ENCODE measurements around the gene SCAP. TPM values are rescaled to one million over a fixed set of nuclear protein-coding genes. Genes with fewer than 3 reads are reported as not detected.
A peak's percentile ranks its signal among the peaks of the same experiment; 100 is the strongest.
"Not testable (repeated sequence)": the region's sequence is repeated elsewhere in the genome, so short reads cannot be mapped to it uniquely, and the experiment has no call there.

Gene SCAP
- total and polyA plus RNA-seq, 2 experiments from 2014 or later = 83.2 to 94.8 TPM

DNA sequence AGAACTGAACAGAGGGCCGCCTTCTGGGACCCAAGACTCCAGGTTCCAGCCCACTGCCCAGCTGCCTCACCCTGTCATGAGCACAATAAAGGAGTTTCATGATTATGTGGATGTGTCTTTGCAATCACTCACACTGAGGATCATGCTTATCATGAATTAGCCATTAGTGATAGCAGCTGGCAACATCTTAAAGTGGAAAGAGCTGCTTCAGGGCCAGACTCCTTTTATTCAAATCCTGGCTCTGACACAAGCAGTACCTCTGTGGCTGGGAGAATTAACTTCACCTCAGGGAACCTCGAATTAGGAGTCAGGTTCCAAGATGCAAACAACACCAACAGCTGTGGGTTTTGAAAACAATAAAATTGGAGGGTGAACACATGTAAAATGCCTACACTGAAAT is 6.6 kb upstream of the SCAP start:
- no peak for DNase-seq (ENCODE audit: low spot score)
- H3K9me3 ChIP-seq (ENCODE audit: low read depth) = no peaks in the 10 kb centered on the region
- no peak overlapping the region for H2AFZ ChIP-seq
- H3K27me3 ChIP-seq = no peaks in the 10 kb centered on the region
- H3K36me3 ChIP-seq (replicated peaks; ENCODE audit: insufficient read depth, low read depth) = no peaks in the 10 kb centered on the region
- no peaks in the 10 kb centered on the region for H4K20me1 ChIP-seq (ENCODE audit: insufficient read depth, poor library complexity, severe bottlenecking)
- no peak for TF ChIP-seq EZH2phosphoT487 (IDR thresholded peaks at IDR 0.05; ENCODE audit: low read depth, severe bottlenecking, unreplicated experiment)
- TF ChIP-seq EZH2 (IDR thresholded peaks at IDR 0.05; ENCODE audit: borderline replicate concordance) = no peak
- no peak for TF ChIP-seq CTCF (IDR thresholded peaks at IDR 0.05; ENCODE audit: poor library complexity)
- H3K4me1 ChIP-seq (ENCODE audit: insufficient read depth) = peaks cover 4% of the 10 kb centered on the region
- no peak overlapping the region for H3K4me3 ChIP-seq
- 46% methylated on average over 2 of the region's 2 CpGs for WGBS (ENCODE audit: low lambda C conversion rate, missing lambda C conversion rate)
- no peaks in the 10 kb centered on the region for H3K9me2 ChIP-seq (replicated peaks; ENCODE audit: insufficient read depth)
- no peaks in the 10 kb centered on the region for H3K79me2 ChIP-seq
- H3K4me2 ChIP-seq = no peak overlapping the region
- H3K27ac ChIP-seq = peak overlapping the region; percentile 34

- 18% methylated on average over 4 of the region's 4 CpGs for WGBS (ENCODE audit: low lambda C conversion rate, missing lambda C conversion rate)
These were observed 6.0 kb upstream of the SCAP start for GRCh38 chr3:47481763-47482162.

DNA sequence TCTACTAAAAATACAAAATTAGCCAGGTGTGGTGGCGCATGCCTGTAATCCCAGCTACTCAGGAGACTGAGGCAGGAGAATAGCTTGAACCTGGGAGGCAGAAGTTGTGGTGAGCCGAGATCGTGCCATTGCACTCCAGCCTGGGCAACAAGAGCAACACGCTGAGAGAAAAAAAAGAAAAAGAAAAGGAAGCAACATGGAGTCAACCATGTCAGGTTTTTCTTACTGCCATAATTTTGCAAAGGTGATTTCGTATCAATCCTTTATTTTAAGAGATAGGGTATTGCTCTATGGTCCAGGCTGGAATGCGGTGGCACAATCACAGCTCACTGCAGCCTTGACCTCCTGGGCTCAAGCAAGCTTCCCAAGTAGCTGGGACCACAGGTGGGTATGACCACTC is 4.5 kb upstream of the SCAP start:
- not testable (repeated sequence) for H3K9me3 ChIP-seq (ENCODE audit: low read depth); H4K20me1 ChIP-seq (ENCODE audit: insufficient read depth, poor library complexity, severe bottlenecking); H3K79me2 ChIP-seq; DNase-seq (ENCODE audit: low spot score); H3K4me3 ChIP-seq; H3K27me3 ChIP-seq; H3K27ac ChIP-seq; H2AFZ ChIP-seq; H3K36me3 ChIP-seq (replicated peaks; ENCODE audit: insufficient read depth, low read depth); H3K9me2 ChIP-seq (replicated peaks; ENCODE audit: insufficient read depth); H3K4me2 ChIP-seq
- H3K4me1 ChIP-seq (ENCODE audit: insufficient read depth) = peaks cover 12% of the 10 kb centered on the region
- WGBS (ENCODE audit: low lambda C conversion rate, missing lambda C conversion rate) = 95% methylated on average over 6 of the region's 6 CpGs

More at GRCh38 chr3:47481763-47482162, 6.0 kb upstream of the SCAP start:
- not testable (repeated sequence) for H3K4me2 ChIP-seq; H2AFZ ChIP-seq; H3K79me2 ChIP-seq; H3K9me3 ChIP-seq (ENCODE audit: low read depth); H4K20me1 ChIP-seq (ENCODE audit: insufficient read depth, poor library complexity, severe bottlenecking); H3K27me3 ChIP-seq; H3K36me3 ChIP-seq (replicated peaks; ENCODE audit: insufficient read depth, low read depth); H3K4me3 ChIP-seq; DNase-seq (ENCODE audit: low spot score); H3K4me1 ChIP-seq (ENCODE audit: insufficient read depth); H3K9me2 ChIP-seq (replicated peaks; ENCODE audit: insufficient read depth)
- peak overlapping the region; percentile 31 for H3K27ac ChIP-seq

DNA sequence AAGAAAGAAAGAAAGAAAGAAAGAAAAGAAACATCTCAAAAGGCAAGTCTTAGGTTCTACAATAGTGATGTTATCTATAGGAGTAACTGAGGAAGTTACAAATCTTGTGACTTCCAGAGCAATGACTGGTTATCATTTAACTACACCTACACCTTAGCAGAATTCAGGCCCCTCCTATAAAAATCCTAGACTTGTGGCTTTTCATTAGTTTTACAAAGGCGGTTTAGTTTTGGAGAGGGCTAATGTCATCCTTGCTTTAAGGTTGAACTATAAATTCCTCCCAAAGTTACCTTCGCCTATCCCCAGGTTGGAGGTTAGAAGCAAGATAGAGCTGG is 4.1 kb upstream of the SCAP start:
- H3K27ac ChIP-seq = no peak overlapping the region
- 87% methylated on average over 2 of the region's 2 CpGs for WGBS (ENCODE audit: low lambda C conversion rate, missing lambda C conversion rate)
- TF ChIP-seq EZH2 (IDR thresholded peaks at IDR 0.05; ENCODE audit: borderline replicate concordance) (no peak), CTCF (IDR thresholded peaks at IDR 0.05; ENCODE audit: poor library complexity) (no peak), EZH2phosphoT487 (IDR thresholded peaks at IDR 0.05; ENCODE audit: low read depth, severe bottlenecking, unreplicated experiment) (no peak)

GRCh38 chr3:47478022-47478421 is 2.3 kb upstream of the SCAP start:
- Histone ChIP-seq H3K27ac (no peak overlapping the region), H3K4me3 (no peak overlapping the region), H3K79me2 (peaks cover 32% of the 10 kb centered on the region), H3K9me3 (ENCODE audit: low read depth) (no peaks in the 10 kb centered on the region), H3K4me1 (ENCODE audit: insufficient read depth) (peaks cover 29% of the 10 kb centered on the region), H3K27me3 (no peaks in the 10 kb centered on the region), H3K36me3 (replicated peaks; ENCODE audit: insufficient read depth, low read depth) (no peaks in the 10 kb centered on the region), H3K4me2 (no peak overlapping the region), H3K9me2 (replicated peaks; ENCODE audit: insufficient read depth) (no peaks in the 10 kb centered on the region), H2AFZ (no peak overlapping the region), H4K20me1 (ENCODE audit: insufficient read depth, poor library complexity, severe bottlenecking) (peaks cover 4% of the 10 kb centered on the region)
- DNase-seq (ENCODE audit: low spot score) = no peak
- TF ChIP-seq EZH2 (IDR thresholded peaks at IDR 0.05; ENCODE audit: borderline replicate concordance) (no peak), EZH2phosphoT487 (IDR thresholded peaks at IDR 0.05; ENCODE audit: low read depth, severe bottlenecking, unreplicated experiment) (no peak), CTCF (IDR thresholded peaks at IDR 0.05; ENCODE audit: poor library complexity) (no peak)

More for the DNA sequence above, 4.1 kb upstream of the SCAP start:
- Histone ChIP-seq H2AFZ (no peak overlapping the region), H3K36me3 (replicated peaks; ENCODE audit: insufficient read depth, low read depth) (no peaks in the 10 kb centered on the region), H3K79me2 (peaks cover 15% of the 10 kb centered on the region), H3K27me3 (no peaks in the 10 kb centered on the region), H3K4me2 (no peak overlapping the region), H4K20me1 (ENCODE audit: insufficient read depth, poor library complexity, severe bottlenecking) (no peaks in the 10 kb centered on the region), H3K9me2 (replicated peaks; ENCODE audit: insufficient read depth) (no peaks in the 10 kb centered on the region), H3K9me3 (ENCODE audit: low read depth) (no peaks in the 10 kb centered on the region), H3K4me1 (ENCODE audit: insufficient read depth) (peaks cover 12% of the 10 kb centered on the region), H3K4me3 (no peak overlapping the region)
- DNase-seq (ENCODE audit: low spot score) = no peak

Data from hepatocyte (in vitro differentiated cells).